HG02759 (cell line): ENCODE results near the gene ABTB1.

Experiments
- ATAC-seq: cut with Tn5 transposase; IDR thresholded peaks from one replicate; pipeline ENCODE4 v1.9.1; 2021; ENCODE audit warnings: mild to moderate bottlenecking, moderate library complexity; ENCODE audit not compliant: unreplicated experiment

Gene ABTB1

GRCh38 chr3:127686512-127686894, 13.8 kb downstream of the ABTB1 start:
- ATAC-seq = no peak

GRCh38 chr3:127687228-127687737, 14.5 kb downstream of the ABTB1 start:
- ATAC-seq = no peak

GRCh38 chr3:127688022-127688415, 15.3 kb downstream of the ABTB1 start:
- no peak for ATAC-seq

DNA sequence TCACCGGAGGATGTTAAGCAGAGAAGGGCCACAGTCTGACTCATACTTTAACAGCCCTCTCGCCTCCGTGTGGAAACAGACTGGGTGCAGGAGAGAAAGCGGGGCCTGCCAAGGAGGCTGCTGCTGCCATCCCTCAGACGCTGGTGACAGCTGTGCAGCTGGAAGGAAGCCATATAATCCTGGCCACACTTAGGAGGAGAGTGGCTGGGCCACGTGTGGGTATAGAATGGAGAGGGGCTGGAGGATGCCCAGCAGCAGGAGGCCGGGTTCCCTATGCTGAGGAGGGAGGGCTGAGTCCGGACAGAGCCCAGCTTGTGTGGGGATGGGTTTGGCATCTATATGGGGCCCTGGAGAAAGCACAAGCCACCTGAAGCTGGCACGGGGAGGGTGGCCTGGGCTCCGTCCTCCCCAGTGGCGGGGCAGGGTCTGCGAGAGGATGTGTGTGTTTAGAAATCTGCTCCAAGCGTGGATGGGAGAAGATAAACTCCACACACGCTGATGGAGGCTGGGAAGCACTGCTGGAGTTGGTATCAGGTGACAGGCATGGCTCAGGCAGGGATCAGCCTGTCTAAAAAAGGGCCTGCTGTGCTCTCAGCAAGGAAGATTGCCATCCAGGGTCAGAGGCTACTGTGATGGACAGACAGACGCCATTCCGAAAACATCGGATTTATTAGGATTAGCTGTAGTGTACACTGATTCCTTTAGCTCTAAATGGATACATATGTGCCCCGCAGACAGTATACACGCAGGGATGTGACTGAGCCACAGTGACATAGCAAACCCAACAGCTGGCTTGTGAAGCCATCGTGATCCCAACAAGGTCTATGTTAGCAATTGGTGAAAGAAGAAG, 15.9 kb downstream of the ABTB1 start:
- ATAC-seq = no peak

DNA sequence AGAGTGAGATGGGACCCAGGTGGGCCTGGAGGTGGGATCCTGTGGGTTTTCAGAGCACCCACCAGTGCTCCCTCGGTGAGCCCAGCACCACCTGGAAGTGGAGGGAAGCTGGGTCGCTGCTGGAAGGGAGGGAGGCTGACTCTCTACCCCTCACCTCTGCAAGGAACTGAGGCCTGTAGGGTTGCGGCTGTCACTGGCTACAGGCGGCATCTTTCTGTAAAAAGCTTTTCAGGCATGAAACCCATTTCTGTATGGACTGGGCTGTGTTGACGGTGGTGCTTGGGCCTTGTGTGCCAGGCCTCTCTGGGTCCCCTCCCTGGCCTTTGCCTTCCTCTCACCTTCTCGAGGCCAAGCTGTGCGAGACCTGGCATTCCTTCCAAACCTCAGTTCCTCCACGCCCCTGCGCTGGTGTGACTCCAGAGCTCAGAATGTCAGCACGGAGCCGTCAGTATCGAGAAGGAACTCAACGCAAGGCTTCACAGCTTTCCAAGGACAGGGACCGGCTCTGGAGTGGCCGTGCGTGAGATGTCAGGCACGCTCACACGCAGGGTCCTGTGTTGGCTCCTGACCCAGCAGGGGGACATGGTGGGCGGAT, 16.6 kb downstream of the ABTB1 start:
- ATAC-seq = no peak

GRCh38 chr3:127690106-127690505, 17.4 kb downstream of the ABTB1 start:
- ATAC-seq = no peak

DNA sequence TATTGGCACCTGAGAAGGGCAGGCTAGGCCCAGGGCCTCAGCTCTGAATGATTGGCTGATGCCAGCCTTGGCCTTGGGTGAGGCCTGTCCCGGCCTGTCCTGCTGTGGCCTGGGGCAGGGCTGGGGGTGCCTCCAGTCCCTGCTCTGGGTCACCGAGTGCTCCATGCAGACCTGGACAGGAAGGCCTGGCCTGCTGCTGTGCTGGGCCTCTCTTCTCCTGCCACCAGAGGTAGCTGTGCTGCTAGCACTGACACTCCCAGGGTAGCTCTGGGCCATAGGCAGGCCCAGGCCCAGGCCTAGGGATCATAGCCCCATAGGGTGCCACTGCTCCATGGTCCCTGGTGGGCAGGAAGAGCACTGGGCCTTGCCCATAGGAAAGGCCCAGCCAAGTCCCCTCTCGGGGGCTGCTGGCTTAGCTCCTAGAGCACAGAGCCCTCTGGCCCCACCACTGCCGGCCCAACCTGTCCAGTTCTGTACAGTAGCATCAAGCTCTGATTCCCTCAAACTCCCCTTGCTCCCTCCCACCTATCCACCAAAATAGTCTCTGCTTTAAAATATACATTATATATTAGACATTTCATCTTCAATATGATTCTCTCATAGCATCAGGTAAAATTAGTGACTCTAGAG, 18.2 kb downstream of the ABTB1 start:
- peak; percentile 38 for ATAC-seq

DNA sequence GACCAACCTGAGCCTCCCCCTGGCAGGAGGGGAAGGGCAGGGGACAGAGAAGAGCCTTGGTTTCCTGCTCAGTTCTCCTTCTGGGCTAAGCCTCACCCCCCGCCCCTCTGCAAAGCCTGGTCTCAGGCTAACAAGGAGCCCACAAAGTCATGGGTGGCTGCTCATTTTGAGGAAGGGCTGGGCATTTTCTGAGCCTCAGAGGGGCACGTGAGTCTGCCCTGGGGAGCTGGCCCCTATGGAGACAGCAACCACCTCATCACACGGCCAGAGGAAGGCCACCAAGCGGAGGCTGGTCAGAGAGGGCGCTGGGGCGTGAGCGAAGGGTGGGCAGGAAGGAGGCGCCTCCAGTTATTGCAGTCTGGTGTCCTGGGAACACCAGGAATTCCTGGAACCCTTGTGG, 18.7 kb downstream of the ABTB1 start:
- no peak for ATAC-seq

- ATAC-seq = no peak
Observed at GRCh38 chr3:127691974-127692373, 19.2 kb downstream of the ABTB1 start.

DNA sequence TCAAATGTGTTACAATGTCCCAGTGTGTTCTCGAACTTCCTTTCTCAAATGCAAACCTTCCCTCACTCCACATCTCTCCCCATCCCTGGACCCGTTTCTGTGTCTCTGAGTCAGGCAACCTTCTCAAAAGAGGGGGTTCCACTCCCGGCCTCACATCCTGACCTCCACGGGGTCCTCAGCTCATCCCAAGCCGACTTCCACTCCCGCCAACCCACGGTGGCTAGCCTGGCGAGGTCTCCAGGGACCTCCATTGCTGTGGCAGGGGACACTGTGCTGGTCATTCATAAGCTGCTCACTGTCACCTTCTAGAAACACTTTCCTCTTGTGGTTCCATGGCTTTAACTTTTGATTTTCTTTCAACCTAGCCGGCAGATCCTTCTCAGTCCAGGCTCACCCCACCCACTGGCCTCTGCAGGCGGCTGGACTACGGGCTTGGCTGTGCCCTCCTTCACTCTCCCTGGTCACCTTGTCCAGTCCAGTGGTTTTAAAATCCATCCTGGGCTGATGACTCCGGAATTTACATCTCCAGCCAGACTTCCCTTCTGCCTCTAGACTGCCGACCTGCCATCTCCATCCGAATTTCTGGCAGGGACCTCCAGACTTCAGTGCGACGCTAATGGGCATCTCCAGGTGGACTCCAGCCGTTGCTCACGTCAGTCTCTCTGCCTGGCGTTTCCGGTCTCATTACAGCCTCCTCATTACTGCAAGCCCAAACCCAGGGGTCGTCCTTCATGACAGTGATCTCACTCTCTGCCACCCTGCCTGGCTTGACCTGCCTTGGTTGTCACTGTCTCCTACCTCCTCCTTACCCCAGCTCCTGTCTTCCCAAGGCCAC, 20.0 kb downstream of the ABTB1 start:
- ATAC-seq = no peak

GRCh38 chr3:127693336-127693843, 20.6 kb downstream of the ABTB1 start:
- ATAC-seq = no peak

- ATAC-seq = no peak
Observed at GRCh38 chr3:127694467-127695215, 21.9 kb downstream of the ABTB1 start.

- ATAC-seq = peak; percentile 76
Observed at GRCh38 chr3:127697551-127698240, 24.9 kb downstream of the ABTB1 start.

GRCh38 chr3:127698286-127698685, 25.5 kb downstream of the ABTB1 start:
- no peak for ATAC-seq

DNA sequence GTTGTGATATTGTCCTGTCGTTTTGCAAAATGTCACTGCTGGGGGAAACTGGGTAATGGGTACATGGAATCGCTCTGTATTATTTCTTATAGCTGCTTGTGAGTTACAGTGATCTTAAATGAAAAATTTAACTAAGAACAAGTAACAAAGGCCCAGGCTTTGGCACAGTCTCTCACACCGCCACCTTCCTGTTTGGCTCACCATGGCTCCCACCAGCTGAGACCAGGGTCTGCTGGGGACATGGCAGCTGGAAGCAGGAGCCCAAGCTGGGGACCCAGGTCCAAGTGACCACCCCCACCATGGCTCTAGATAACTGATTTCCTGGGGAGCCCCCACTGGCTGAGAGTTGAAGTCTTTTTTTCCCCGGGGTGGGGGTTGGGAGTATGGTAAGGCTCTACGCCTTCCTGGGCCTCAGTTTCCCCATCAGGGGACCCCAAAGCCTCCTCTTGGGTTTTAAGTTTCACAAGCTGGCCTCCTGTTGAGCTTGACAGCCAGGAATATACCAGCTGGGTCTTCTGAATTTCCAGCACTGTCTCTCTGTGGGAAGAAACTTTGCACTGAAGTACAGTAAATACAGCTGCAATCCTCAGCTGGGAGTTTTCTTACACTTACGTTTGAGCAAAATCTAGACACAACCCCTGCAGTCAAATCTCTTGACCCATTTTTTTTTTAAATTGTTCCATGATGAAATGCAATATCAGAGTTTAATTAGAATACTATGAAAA, 26.1 kb downstream of the ABTB1 start:
- ATAC-seq = no peak

- ATAC-seq = no peak
Observed at GRCh38 chr3:127699416-127700300, 26.9 kb downstream of the ABTB1 start.

- ATAC-seq = no peak
Observed at GRCh38 chr3:127700406-127700805, 27.7 kb downstream of the ABTB1 start.
